Measurements from ENCODE around the gene NSL1. TPM values are rescaled to one million over a fixed set of nuclear protein-coding genes. Genes with fewer than 3 reads are reported as not detected.

The NSL1 gene
- total and polyA plus RNA-seq, 8 donors, result 5.4 to 16.2 (median 9.3) TPM

GRCh38 chr1:212805767-212806166, 14.2 kb upstream of the NSL1 start:
- TF ChIP-seq, protein P1, sequence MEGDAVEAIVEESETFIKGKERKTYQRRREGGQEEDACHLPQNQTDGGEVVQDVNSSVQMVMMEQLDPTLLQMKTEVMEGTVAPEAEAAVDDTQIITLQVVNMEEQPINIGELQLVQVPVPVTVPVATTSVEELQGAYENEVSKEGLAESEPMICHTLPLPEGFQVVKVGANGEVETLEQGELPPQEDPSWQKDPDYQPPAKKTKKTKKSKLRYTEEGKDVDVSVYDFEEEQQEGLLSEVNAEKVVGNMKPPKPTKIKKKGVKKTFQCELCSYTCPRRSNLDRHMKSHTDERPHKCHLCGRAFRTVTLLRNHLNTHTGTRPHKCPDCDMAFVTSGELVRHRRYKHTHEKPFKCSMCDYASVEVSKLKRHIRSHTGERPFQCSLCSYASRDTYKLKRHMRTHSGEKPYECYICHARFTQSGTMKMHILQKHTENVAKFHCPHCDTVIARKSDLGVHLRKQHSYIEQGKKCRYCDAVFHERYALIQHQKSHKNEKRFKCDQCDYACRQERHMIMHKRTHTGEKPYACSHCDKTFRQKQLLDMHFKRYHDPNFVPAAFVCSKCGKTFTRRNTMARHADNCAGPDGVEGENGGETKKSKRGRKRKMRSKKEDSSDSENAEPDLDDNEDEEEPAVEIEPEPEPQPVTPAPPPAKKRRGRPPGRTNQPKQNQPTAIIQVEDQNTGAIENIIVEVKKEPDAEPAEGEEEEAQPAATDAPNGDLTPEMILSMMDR (IDR thresholded peaks at IDR 0.05), result no peak
- Histone ChIP-seq H3K27me3 (no peaks in the 10 kb centered on the region), H3K4me1 (no peaks in the 10 kb centered on the region), H3K4me3 (no peak overlapping the region), H3K9me3 (no peaks in the 10 kb centered on the region), H3K36me3 (peaks cover 0 to 3% (median 0%) of the 10 kb centered on the region in 3 donors), H3K27ac (no peak overlapping the region)
- intact Hi-C loops (cut with DNase I), result no loop called here
- FAIRE-seq, result no peak
- no peak for DNase-seq
- ATAC-seq, result no peak
- 85 to 88% methylated on average over 3 of the region's 3 CpGs for WGBS, 2 donors

DNA sequence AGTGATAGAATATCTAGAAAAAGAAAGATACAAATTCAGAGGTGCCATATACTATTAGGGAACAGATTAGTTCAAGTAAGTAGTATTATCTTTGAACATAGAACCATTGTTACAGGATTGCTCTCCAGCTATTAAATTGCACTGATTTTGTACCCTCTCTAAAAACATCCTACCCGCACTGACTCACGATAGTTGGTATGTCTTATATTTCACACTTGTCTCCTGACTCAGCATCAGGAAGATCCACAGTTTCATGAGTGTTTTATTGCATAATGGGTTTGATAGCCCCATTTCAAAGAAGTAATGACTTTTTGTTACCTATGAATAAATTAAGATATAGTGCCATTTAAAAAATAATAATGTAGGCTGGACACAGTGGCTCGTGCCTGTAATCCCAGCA, 6.1 kb upstream of the NSL1 start:
- WGBS, 2 donors, result 92 to 98% methylated on average over 3 of the region's 3 CpGs

DNA sequence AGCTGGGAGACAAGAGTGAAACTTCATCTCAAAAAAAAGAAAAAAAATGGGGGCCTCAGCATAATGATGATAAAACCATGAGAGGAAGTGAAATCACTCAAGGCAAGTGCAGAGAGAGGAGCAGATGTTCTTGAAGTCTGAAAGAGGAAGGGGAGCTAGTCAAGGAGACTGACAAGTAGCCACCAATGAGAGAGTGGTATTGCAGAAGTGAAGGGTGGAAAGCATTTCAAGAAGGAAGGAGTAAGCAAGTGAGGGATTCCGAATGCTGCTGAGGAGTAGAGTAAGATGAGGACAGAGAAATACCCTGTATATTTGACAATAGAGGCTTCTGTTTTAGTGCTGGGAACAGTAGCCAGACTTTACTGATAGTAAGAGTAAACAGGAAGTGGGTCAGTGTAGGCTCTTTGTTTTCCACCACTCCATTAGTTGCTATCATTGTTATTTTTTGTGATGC, 3.0 kb upstream of the NSL1 start:
- Histone ChIP-seq H3K27me3 (no peaks in the 10 kb centered on the region), H3K9me3 (no peaks in the 10 kb centered on the region), H3K27ac (no peak overlapping the region), H3K4me1 (peaks cover 0 to 16% (median 9%) of the 10 kb centered on the region in 3 donors), H3K36me3 (peaks cover 0 to 4% (median 0%) of the 10 kb centered on the region in 3 donors), H3K4me3 (no peak overlapping the region)
- FAIRE-seq, result no peak
- no peak for ATAC-seq
- WGBS, 2 donors, result 53 to 68% methylated on average over 1 of the region's 1 CpG
- TF ChIP-seq, protein P1 (IDR thresholded peaks at IDR 0.05), result no peak
- DNase-seq, result no peak
- intact Hi-C loops (cut with DNase I), result no loop called here

More for the DNA sequence above, 6.1 kb upstream of the NSL1 start:
- Histone ChIP-seq H3K9me3 (no peaks in the 10 kb centered on the region), H3K36me3 (peaks cover 0 to 4% (median 0%) of the 10 kb centered on the region in 3 donors), H3K4me1 (peaks cover 0 to 6% (median 0%) of the 10 kb centered on the region in 3 donors), H3K27ac (no peak overlapping the region), H3K4me3 (no peak overlapping the region), H3K27me3 (no peaks in the 10 kb centered on the region)
- intact Hi-C loops (cut with DNase I), result no loop called here
- FAIRE-seq (no peak), DNase-seq (no peak), ATAC-seq (no peak)
- TF ChIP-seq, protein P1 (IDR thresholded peaks at IDR 0.05), result no peak

DNA sequence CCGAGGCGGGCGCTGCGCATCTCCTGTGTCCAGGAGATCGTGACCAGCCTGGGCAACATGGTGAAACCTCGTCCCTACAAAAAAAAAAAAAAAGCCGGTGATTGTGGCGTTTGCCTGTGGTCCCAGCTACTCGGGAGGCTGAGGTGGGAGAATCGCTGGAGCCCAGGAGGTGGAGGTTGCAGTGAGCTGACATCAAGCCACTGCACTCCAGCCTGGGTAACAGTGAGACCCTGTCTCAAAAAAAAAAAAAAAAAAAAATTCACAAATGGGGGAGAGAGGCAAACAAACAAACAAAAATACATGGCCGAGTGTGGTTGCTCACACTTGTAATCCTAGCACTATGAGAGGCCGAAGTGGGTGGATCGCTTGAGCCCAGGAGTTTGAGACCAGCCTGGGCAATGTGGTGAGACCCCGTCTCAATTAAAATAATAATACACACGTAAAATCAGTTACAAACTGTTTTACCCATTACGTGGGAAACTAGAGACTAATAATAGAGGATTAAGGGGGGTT, 875 bp upstream of the NSL1 start:
- no peak for ATAC-seq
- peak overlapping the region; percentile 56 to 98 (median 64) for H3K4me3 ChIP-seq
- H3K4me1 ChIP-seq, result peaks cover 4 to 21% (median 9%) of the 10 kb centered on the region in 3 donors
- H3K9me3 ChIP-seq, result no peaks in the 10 kb centered on the region
- peaks cover 0 to 4% (median 0%) of the 10 kb centered on the region in 3 donors for H3K36me3 ChIP-seq
- FAIRE-seq, result no peak
- H3K27me3 ChIP-seq, result no peaks in the 10 kb centered on the region
- no peak for DNase-seq
- 14% methylated on average over 16 of the region's 16 CpGs for WGBS, 2 donors
- TF ChIP-seq, protein P1 (IDR thresholded peaks at IDR 0.05), result no peak
- intact Hi-C loops (cut with DNase I), result no loop called here
- H3K27ac ChIP-seq, result peak overlapping the region; percentile 64 to 98 (median 88)

GRCh38 chr1:212791261-212791675, 309 bp downstream of the NSL1 start:
- WGBS, 2 donors, result 0% methylated on average over 22 of the region's 22 CpGs
- FAIRE-seq (no peak), DNase-seq (no peak), ATAC-seq (peak; percentile 41 to 69 (median 56))
- no peaks in the 10 kb centered on the region for H3K36me3 ChIP-seq
- intact Hi-C loops (cut with DNase I), result no loop called here
- no peaks in the 10 kb centered on the region for H3K9me3 ChIP-seq
- peaks cover 4 to 21% (median 9%) of the 10 kb centered on the region in 3 donors for H3K4me1 ChIP-seq
- no peaks in the 10 kb centered on the region for H3K27me3 ChIP-seq
- TF ChIP-seq, protein P1 (IDR thresholded peaks at IDR 0.05), result no peak
- peak overlapping the region; percentile 56 to 98 (median 64) for H3K4me3 ChIP-seq
- peak overlapping the region; percentile 64 to 98 (median 88) for H3K27ac ChIP-seq
